Trophoblast cell (in vitro differentiated cells and primary cell): ENCODE results near the gene COBL.

Experiments
- DNase-seq, 2 donors: peaks; one replicate each; pipeline ENCODE4 v3.0.0-alpha.2; 2016
- H2AFZ ChIP-seq: 2 replicates; pipeline ENCODE4 v1.6.1; 2013; ENCODE audit warnings: low read length, moderate library complexity, mild to moderate bottlenecking; ENCODE audit not compliant: insufficient read depth, poor library complexity
- H2AK5ac ChIP-seq: 2 replicates; pipeline ENCODE4 v1.6.1; 2013; ENCODE audit warnings: mild to moderate bottlenecking, low read length
- H2BK120ac ChIP-seq: 2 replicates; pipeline ENCODE4 v1.6.1; 2013; ENCODE audit warnings: low read length, mild to moderate bottlenecking, moderate library complexity; ENCODE audit not compliant: insufficient read depth, poor library complexity
- H2BK12ac ChIP-seq: 2 replicates; pipeline ENCODE4 v1.6.1; 2013; ENCODE audit warnings: mild to moderate bottlenecking, low read length, moderate library complexity
- H2BK5ac ChIP-seq: 2 replicates; pipeline ENCODE4 v1.6.1; 2013; ENCODE audit warnings: low read length, low read depth, moderate library complexity, mild to moderate bottlenecking; ENCODE audit not compliant: poor library complexity
- H3K14ac ChIP-seq: 2 replicates; pipeline ENCODE4 v1.6.1; 2013; ENCODE audit warnings: mild to moderate bottlenecking, low read length
- H3K18ac ChIP-seq: 2 replicates; pipeline ENCODE4 v1.6.1; 2013; ENCODE audit warnings: mild to moderate bottlenecking, low read length
- H3K23ac ChIP-seq: 2 replicates; pipeline ENCODE4 v1.6.1; 2013; ENCODE audit warnings: low read length
- H3K27ac ChIP-seq: 2 replicates; pipeline ENCODE4 v1.5.1; 2013; ENCODE audit warnings: low read depth, mild to moderate bottlenecking, inconsistent platforms, low read length, moderate library complexity
- H3K27me3 ChIP-seq: 2 replicates; pipeline ENCODE4 v1.6.1; 2013; ENCODE audit warnings: inconsistent platforms, mild to moderate bottlenecking, low read length, moderate library complexity; ENCODE audit not compliant: insufficient read depth
- H3K36me3 ChIP-seq, 2 experiments: 1 replicate in 1 of 2; 2 replicates in 1 of 2; pipeline ENCODE4 v1.6.1; 2013; ENCODE audit warnings: low read length in 2 of 2, mild to moderate bottlenecking in 2 of 2, moderate library complexity in 1 of 2; ENCODE audit not compliant: insufficient read depth in 2 of 2, control insufficient read depth in 1 of 2
- H3K4ac ChIP-seq: 2 replicates; pipeline ENCODE4 v1.6.1; 2013; ENCODE audit warnings: low read depth, mild to moderate bottlenecking, low read length, moderate library complexity
- H3K4me1 ChIP-seq, 2 experiments: 1 replicate in 1 of 2; 2 replicates in 1 of 2; pipeline ENCODE4 v1.6.1; 2013; ENCODE audit warnings: low read length in 2 of 2, mild to moderate bottlenecking in 2 of 2, moderate library complexity in 1 of 2; ENCODE audit not compliant: insufficient read depth in 2 of 2, control insufficient read depth in 1 of 2
- H3K4me2 ChIP-seq: 2 replicates; pipeline ENCODE4 v1.6.1; 2013; ENCODE audit warnings: inconsistent platforms, mild to moderate bottlenecking, low read length, moderate library complexity
- H3K4me3 ChIP-seq: 2 replicates; pipeline ENCODE4 v1.5.1; 2013; ENCODE audit warnings: mild to moderate bottlenecking, low read depth, low read length, inconsistent platforms
- H3K79me1 ChIP-seq: one replicate; pipeline ENCODE4 v1.6.1; 2013; ENCODE audit warnings: low read length
- H3K79me2 ChIP-seq: 2 replicates; pipeline ENCODE4 v1.6.1; 2013; ENCODE audit warnings: low read length, mild to moderate bottlenecking; ENCODE audit not compliant: control insufficient read depth, insufficient read depth, poor library complexity
- H3K9ac ChIP-seq: 2 replicates; pipeline ENCODE4 v1.6.1; 2013; ENCODE audit warnings: mild to moderate bottlenecking, low read length
- H3K9me3 ChIP-seq: 2 replicates; pipeline ENCODE4 v1.6.1; 2013; ENCODE audit warnings: low read depth, mild to moderate bottlenecking, control low read depth, inconsistent platforms, low read length; ENCODE audit not compliant: insufficient read depth
- H4K12ac ChIP-seq: 2 replicates; pipeline ENCODE4 v1.6.1; 2013; ENCODE audit warnings: low read depth, mild to moderate bottlenecking, low read length, moderate library complexity
- H4K8ac ChIP-seq: 2 replicates; pipeline ENCODE4 v1.6.1; 2013; ENCODE audit warnings: low read depth, mild to moderate bottlenecking, low read length, moderate library complexity
- H4K91ac ChIP-seq: one replicate; pipeline ENCODE4 v1.6.1; 2013; ENCODE audit warnings: low read depth, mild to moderate bottlenecking, low read length, moderate library complexity
- WGBS: extraction: QIAGEN DNeasy Blood & Tissue Kit; methylation state at CpG from one replicate; pipeline ENCODE4 v1.1.7; 2013; ENCODE audit warnings: missing lambda C conversion rate; ENCODE audit not compliant: insufficient read length, insufficient coverage; ENCODE audit errors: extremely low coverage; 5-methylcytosine and 5-hydroxymethylcytosine counted together

Gene COBL

DNA sequence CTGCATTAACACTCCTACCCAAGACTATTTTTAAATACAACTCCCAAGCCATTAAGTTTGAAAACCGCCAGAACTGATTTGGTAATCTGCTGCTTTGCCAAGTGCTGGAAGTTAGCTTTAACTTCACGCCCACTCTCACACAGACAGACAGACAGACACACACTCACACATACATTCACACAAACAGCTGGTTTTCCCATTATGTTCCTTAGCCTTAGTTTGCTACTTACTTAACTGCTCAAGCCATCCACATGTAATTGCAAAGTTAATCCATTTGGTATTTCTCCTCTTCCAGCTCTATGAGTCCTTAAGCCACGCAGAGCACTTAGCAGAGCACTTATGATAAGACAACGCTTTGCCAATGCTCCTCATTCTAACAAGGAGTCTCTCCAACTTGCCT is 8.3 kb downstream of the COBL start:
- WGBS = no CpG with 5 or more reads among the region's 4 CpGs
- H2BK5ac ChIP-seq = no peak overlapping the region
- H2AK5ac ChIP-seq = no peak overlapping the region
- H3K36me3 ChIP-seq = no peaks in the 10 kb centered on the region
- H2BK12ac ChIP-seq = no peak overlapping the region
- H2AFZ ChIP-seq = no peak overlapping the region
- no peak for DNase-seq
- H3K9ac ChIP-seq = no peak overlapping the region
- no peak overlapping the region for H3K4me3 ChIP-seq
- H3K27ac ChIP-seq = no peak overlapping the region
- no peak overlapping the region for H3K23ac ChIP-seq
- H4K91ac ChIP-seq = no peak overlapping the region
- H3K4me2 ChIP-seq = no peak overlapping the region
- no peak overlapping the region for H3K14ac ChIP-seq
- H4K8ac ChIP-seq = no peak overlapping the region
- no peak overlapping the region for H2BK120ac ChIP-seq
- H3K27me3 ChIP-seq = no peaks in the 10 kb centered on the region
- H4K12ac ChIP-seq = no peak overlapping the region
- H3K4ac ChIP-seq = no peak overlapping the region
- peaks cover 0 to under 1% of the 10 kb centered on the region in 2 experiments for H3K4me1 ChIP-seq
- H3K18ac ChIP-seq = no peak overlapping the region
- H3K79me1 ChIP-seq = no peaks in the 10 kb centered on the region
- no peaks in the 10 kb centered on the region for H3K9me3 ChIP-seq
- H3K79me2 ChIP-seq = no peaks in the 10 kb centered on the region

DNA sequence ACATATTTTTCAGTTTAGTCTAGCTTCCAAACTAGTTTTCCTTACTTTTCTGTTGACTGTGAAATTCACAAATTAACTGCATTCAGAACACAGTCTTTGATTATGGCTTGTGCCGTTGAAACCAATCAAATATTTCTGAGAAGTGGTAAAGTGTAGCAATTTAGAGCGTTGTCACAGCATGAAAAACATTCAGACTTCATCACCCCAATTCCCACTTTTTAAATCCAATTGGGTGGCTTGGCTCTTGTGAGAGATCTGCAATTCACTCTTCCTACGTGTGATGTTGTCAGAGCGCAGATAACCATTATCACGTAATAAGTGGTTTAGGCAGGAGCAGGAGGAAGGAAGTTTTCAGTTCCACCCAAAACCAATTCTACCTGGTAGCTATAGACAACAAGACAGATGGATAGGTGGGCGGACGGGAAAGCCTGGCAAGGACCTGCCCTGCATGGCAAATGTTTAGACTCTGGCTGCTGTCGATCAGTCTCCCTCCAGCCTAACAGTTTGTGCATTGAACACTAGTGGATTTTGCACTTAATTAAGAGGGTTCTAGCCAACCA is 8.9 kb downstream of the COBL start:
- Histone ChIP-seq H3K27me3 (no peaks in the 10 kb centered on the region), H3K79me1 (no peaks in the 10 kb centered on the region), H3K9me3 (no peaks in the 10 kb centered on the region), H3K18ac (no peak overlapping the region), H3K79me2 (no peaks in the 10 kb centered on the region), H3K36me3 (no peaks in the 10 kb centered on the region), H2BK120ac (no peak overlapping the region), H2BK5ac (no peak overlapping the region), H4K12ac (no peak overlapping the region), H4K8ac (no peak overlapping the region), H3K4me2 (no peak overlapping the region), H2AK5ac (no peak overlapping the region), H3K27ac (no peak overlapping the region), H2AFZ (no peak overlapping the region), H3K4me1 (peaks cover 0 to 3% of the 10 kb centered on the region in 2 experiments), H4K91ac (no peak overlapping the region), H3K4ac (no peak overlapping the region), H3K14ac (no peak overlapping the region), H3K9ac (no peak overlapping the region), H3K23ac (no peak overlapping the region), H2BK12ac (no peak overlapping the region), H3K4me3 (no peak overlapping the region)
- DNase-seq = no peak
- no CpG with 5 or more reads among the region's 8 CpGs for WGBS

DNA sequence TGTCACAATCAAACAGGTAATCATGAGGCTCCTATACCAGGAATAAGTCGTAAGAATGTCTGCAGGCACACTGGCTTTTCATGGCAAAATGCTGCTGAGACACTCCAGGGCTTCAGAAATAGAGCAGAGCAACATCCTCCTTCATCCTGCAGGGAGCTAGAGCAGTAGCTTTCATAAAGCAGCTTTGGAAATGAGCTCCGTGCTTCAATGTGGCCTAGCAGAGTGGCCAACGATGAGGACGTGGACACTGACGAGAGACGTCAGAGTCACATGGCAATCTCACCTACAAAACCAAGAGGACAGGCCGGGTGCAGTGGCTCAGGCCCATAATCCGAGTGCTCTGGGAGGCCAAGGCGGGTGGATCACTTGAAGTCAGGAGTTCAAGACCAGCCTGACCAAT is 9.8 kb downstream of the COBL start:
- H3K27ac ChIP-seq = no peak overlapping the region
- H3K9ac ChIP-seq = no peak overlapping the region
- H3K4me2 ChIP-seq = no peak overlapping the region
- no peak overlapping the region for H4K8ac ChIP-seq
- no peak overlapping the region for H2BK5ac ChIP-seq
- no peaks in the 10 kb centered on the region for H3K79me1 ChIP-seq
- H3K4ac ChIP-seq = no peak overlapping the region
- no peak for DNase-seq
- H3K4me1 ChIP-seq = peaks cover 0 to 3% of the 10 kb centered on the region in 2 experiments
- H3K36me3 ChIP-seq = no peaks in the 10 kb centered on the region
- H3K18ac ChIP-seq = no peak overlapping the region
- no peak overlapping the region for H2BK120ac ChIP-seq
- no peak overlapping the region for H3K23ac ChIP-seq
- no peak overlapping the region for H2AFZ ChIP-seq
- H3K9me3 ChIP-seq = no peaks in the 10 kb centered on the region
- no peak overlapping the region for H4K12ac ChIP-seq
- no peak overlapping the region for H3K4me3 ChIP-seq
- no CpG with 5 or more reads among the region's 9 CpGs for WGBS
- no peaks in the 10 kb centered on the region for H3K27me3 ChIP-seq
- H2AK5ac ChIP-seq = no peak overlapping the region
- no peak overlapping the region for H2BK12ac ChIP-seq
- H3K79me2 ChIP-seq = no peaks in the 10 kb centered on the region
- no peak overlapping the region for H4K91ac ChIP-seq
- no peak overlapping the region for H3K14ac ChIP-seq

DNA sequence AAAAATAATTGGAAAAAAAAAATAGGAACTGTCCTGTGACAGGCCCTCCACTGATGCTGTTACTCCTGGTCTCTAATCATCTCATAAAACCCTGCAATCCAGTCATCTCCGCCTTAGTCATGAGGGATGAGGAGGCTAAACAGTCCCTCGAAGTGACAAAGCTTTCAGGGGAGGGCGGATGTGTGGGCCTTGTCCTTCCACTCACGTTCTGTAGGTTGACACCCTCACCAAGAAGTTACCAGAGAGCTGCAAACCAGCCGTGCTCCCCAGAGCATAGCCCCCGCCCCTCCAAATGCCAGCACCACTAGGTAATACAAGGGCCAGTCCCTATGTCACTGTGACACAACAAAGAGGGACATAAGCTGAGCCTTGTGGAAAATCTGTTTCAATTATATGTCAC is 11.9 kb downstream of the COBL start:
- Histone ChIP-seq H2AFZ (no peak overlapping the region), H2BK120ac (no peak overlapping the region), H3K23ac (no peak overlapping the region), H3K4ac (no peak overlapping the region), H2BK5ac (no peak overlapping the region), H3K4me3 (no peak overlapping the region), H3K14ac (no peak overlapping the region), H2BK12ac (no peak overlapping the region), H4K12ac (no peak overlapping the region), H4K8ac (no peak overlapping the region), H3K4me2 (no peak overlapping the region), H3K79me2 (no peaks in the 10 kb centered on the region), H3K9ac (no peak overlapping the region), H3K18ac (no peak overlapping the region), H3K9me3 (no peaks in the 10 kb centered on the region), H3K79me1 (no peaks in the 10 kb centered on the region), H3K27me3 (no peaks in the 10 kb centered on the region), H3K27ac (no peak overlapping the region), H4K91ac (no peak overlapping the region), H3K4me1 (peaks cover 0 to 3% of the 10 kb centered on the region in 2 experiments), H3K36me3 (no peaks in the 10 kb centered on the region), H2AK5ac (no peak overlapping the region)
- WGBS = no CpG with 5 or more reads among the region's 6 CpGs
- no peak for DNase-seq
